A673 (cell line): ENCODE results near the gene SPTBN4. TPM values are rescaled to one million over a fixed set of nuclear protein-coding genes. Genes with fewer than 3 reads are reported as not detected.

Experiments used
- Bru-seq: library from RNA; stranded (reverse); fragments of 400-500 nt; gene quantifications from one replicate; lab custom pipeline; 2021; lab: Mats Ljungman, UMichigan
- BruChase-seq, 2 experiments: library from RNA; stranded (reverse); fragments of 400-500 nt; gene quantifications; one replicate each; lab custom pipeline; 2021; lab: Mats Ljungman, UMichigan
- BruUV-seq: library from RNA; stranded (reverse); fragments of 400-500 nt; replicated peaks from 2 replicates; lab custom pipeline; 2021; lab: Mats Ljungman, UMichigan
- CTCF ChIA-PET: fragments of 300-600 bp; sonication (Branson Sonifier 250); formaldehyde crosslinking; loops from one replicate; lab custom pipeline; 2022; ENCODE audit warnings: antibody characterized with exemption; lab: Charles Lee
- POLR2A ChIA-PET: fragments of 300-600 bp; sonication (Branson Sonifier 250); formaldehyde crosslinking; loops from one replicate; lab custom pipeline; 2022; ENCODE audit warnings: antibody characterized with exemption; ENCODE audit not compliant: low non-redundant PET; lab: Charles Lee
- DNase-seq: peaks from one replicate; pipeline ENCODE4 v3.0.0-alpha.2; 2015; ENCODE audit warnings: low spot score
- H3K27ac ChIP-seq: fragments of 200-600 bp; sonication (generic); 2 replicates; pipeline ENCODE4 v1.5.1; 2016; ENCODE audit warnings: mixed run types, low read depth, mild to moderate bottlenecking, mixed read lengths, antibody characterized with exemption, low read length; ENCODE audit not compliant: poor library complexity, severe bottlenecking
- H3K27me3 ChIP-seq: fragments of 200-600 bp; sonication (generic); replicated peaks from 2 replicates; pipeline ENCODE4 v1.6.1; 2017; ENCODE audit warnings: mixed run types, low read depth, mild to moderate bottlenecking, mixed read lengths, antibody characterized with exemption, low read length; ENCODE audit not compliant: insufficient read depth, poor library complexity
- H3K36me3 ChIP-seq: fragments of 200-600 bp; sonication (generic); 2 replicates; pipeline ENCODE4 v1.6.1; 2016; ENCODE audit warnings: mixed run types, mild to moderate bottlenecking, mixed read lengths, antibody characterized with exemption, low read length; ENCODE audit not compliant: insufficient read depth, poor library complexity, severe bottlenecking
- H3K4me1 ChIP-seq: fragments of 200-600 bp; sonication (generic); 2 replicates; pipeline ENCODE4 v1.6.1; 2017; ENCODE audit warnings: mixed run types, mild to moderate bottlenecking, mixed read lengths, antibody characterized with exemption, low read length; ENCODE audit not compliant: insufficient read depth, poor library complexity, severe bottlenecking
- H3K4me3 ChIP-seq: fragments of 200-600 bp; sonication (generic); 2 replicates; pipeline ENCODE4 v1.5.1; 2016; ENCODE audit warnings: low read depth, mixed run types, mild to moderate bottlenecking, mixed read lengths, low read length; ENCODE audit not compliant: poor library complexity, severe bottlenecking
- H3K9me3 ChIP-seq: fragments of 200-600 bp; sonication (generic); 2 replicates; pipeline ENCODE4 v1.6.1; 2016; ENCODE audit warnings: mixed run types, low read depth, mild to moderate bottlenecking, mixed read lengths, antibody characterized with exemption, low read length; ENCODE audit not compliant: poor library complexity, severe bottlenecking
- CTCF ChIP-seq: fragments of 300-800, 200-600 bp; sonication (generic); conservative IDR thresholded peaks from 2 replicates; pipeline ENCODE4 v1.5.1; 2017; ENCODE audit warnings: low read depth, mild to moderate bottlenecking, antibody characterized with exemption, low read length, moderate library complexity, mixed read lengths
- EZH2 ChIP-seq: fragments of 200-600 bp; sonication (generic); IDR thresholded peaks from 2 replicates; pipeline ENCODE4 v1.6.1; 2017; ENCODE audit warnings: borderline replicate concordance, low read depth, mild to moderate bottlenecking, mixed read lengths, antibody characterized with exemption, low read length; ENCODE audit not compliant: poor library complexity, severe bottlenecking
- intact Hi-C: fragments of 100-400 bp; cut with micrococcal nuclease; formaldehyde crosslinking; loops from one replicate; pipeline ENCODE4 v1.10.0; 2022; ENCODE audit not compliant: unreplicated experiment
- long read RNA-seq: library from polyadenylated mRNA; stranded (forward); transcript quantifications from one replicate; pipeline ENCODE4 v2.0.0, GENCODE V29; 2022
- total RNA-seq: library from RNA; stranded (reverse); gene quantifications from 2 replicates; pipeline ENCODE4 v1.2.3, GENCODE V29; 2021

The SPTBN4 gene
- total RNA-seq (0.43 and 0.94 TPM in 2 replicates), Bru-seq, nascent RNA (percentile 13 among the genes with signal in this experiment), BruChase-seq, experiment 1, labeled RNA remaining after a 2-hour chase (percentile 17 among the genes with signal in this experiment), BruChase-seq, experiment 2, labeled RNA remaining after a 6-hour chase (percentile 24 among the genes with signal in this experiment)
- long read RNA-seq, partial matches to known transcripts = 2 of 6 reads
- long read RNA-seq, other reads (novel, unspliced or antisense) = 2 of 6 reads

- no TSS peak for BruUV-seq
- intact Hi-C loops = loop anchor here (10.0 kb wide), 1 partner anchor 128 kb away; no protein-coding TSS in a partner anchor
- no peak for DNase-seq
- H3K36me3 ChIP-seq = no peaks in the 10 kb centered on the region
- H3K9me3 ChIP-seq = no peaks in the 10 kb centered on the region
- peak within 1 kb of the TSS; percentile 73 for H3K4me3 ChIP-seq
- peaks cover 22% of the 10 kb centered on the region for H3K4me1 ChIP-seq
- ChIA-PET POLR2A (interaction anchor here (0.6 kb wide), 1 partner anchor 52 kb away, joined by 6 read pairs; no protein-coding TSS in a partner anchor), CTCF (interaction anchor here (1.0 to 1.6 kb wide), 2 partner anchors 54 to 228 kb away, joined by 3 to 4 read pairs; no protein-coding TSS in a partner anchor)
- H3K27me3 ChIP-seq = no peaks in the 10 kb centered on the region
- no peak within 1 kb of the TSS for H3K27ac ChIP-seq
- no peak for TF ChIP-seq EZH2
Observed at GRCh38 chr19:40466985-40467734, at the start of gene SPTBN4. TSS of gene SPTBN4 (plus strand) at chr19:40467001. CDS start at chr19:40472622, 5,621 bp downstream.

GRCh38 chr19:40417643-40417981 is 49.2 kb upstream of the SPTBN4 start:
- no TSS peak for BruUV-seq
- POLR2A ChIA-PET = no interaction called here
- CTCF ChIA-PET = no interaction called here
- H3K36me3 ChIP-seq = peaks cover 2% of the 10 kb centered on the region
- H3K4me1 ChIP-seq = peaks cover 11% of the 10 kb centered on the region
- TF ChIP-seq EZH2 (no peak), CTCF (no peak)
- H3K27me3 ChIP-seq = no peaks in the 10 kb centered on the region
- no peak overlapping the region for H3K27ac ChIP-seq
- no peak overlapping the region for H3K4me3 ChIP-seq
- intact Hi-C loops = no loop called here
- DNase-seq = no peak
- H3K9me3 ChIP-seq = no peaks in the 10 kb centered on the region

GRCh38 chr19:40418040-40418439 is 48.8 kb upstream of the SPTBN4 start:
- TF ChIP-seq CTCF = no peak
- TF ChIP-seq EZH2 = no peak
- BruUV-seq = no TSS peak
- H3K27ac ChIP-seq = no peak overlapping the region
- peaks cover 11% of the 10 kb centered on the region for H3K4me1 ChIP-seq
- H3K27me3 ChIP-seq = no peaks in the 10 kb centered on the region
- CTCF ChIA-PET = no interaction called here
- peaks cover 7% of the 10 kb centered on the region for H3K36me3 ChIP-seq
- no peak overlapping the region for H3K4me3 ChIP-seq
- H3K9me3 ChIP-seq = no peaks in the 10 kb centered on the region
- intact Hi-C loops = no loop called here
- POLR2A ChIA-PET = no interaction called here
- DNase-seq = no peak
